GM12873 (cell line): ENCODE measurements around the gene NAP1L1.

Source experiments
- TF ChIP-seq, protein P1 (sequence below): IDR thresholded peaks from 2 replicates; pipeline ENCODE4 v1.5.1; 2012; ENCODE audit warnings: low read depth, mild to moderate bottlenecking, moderate library complexity, low read length, control low read depth; ENCODE audit not compliant: insufficient read depth; ENCODE audit errors: missing control alignments

NAP1L1 gene

DNA sequence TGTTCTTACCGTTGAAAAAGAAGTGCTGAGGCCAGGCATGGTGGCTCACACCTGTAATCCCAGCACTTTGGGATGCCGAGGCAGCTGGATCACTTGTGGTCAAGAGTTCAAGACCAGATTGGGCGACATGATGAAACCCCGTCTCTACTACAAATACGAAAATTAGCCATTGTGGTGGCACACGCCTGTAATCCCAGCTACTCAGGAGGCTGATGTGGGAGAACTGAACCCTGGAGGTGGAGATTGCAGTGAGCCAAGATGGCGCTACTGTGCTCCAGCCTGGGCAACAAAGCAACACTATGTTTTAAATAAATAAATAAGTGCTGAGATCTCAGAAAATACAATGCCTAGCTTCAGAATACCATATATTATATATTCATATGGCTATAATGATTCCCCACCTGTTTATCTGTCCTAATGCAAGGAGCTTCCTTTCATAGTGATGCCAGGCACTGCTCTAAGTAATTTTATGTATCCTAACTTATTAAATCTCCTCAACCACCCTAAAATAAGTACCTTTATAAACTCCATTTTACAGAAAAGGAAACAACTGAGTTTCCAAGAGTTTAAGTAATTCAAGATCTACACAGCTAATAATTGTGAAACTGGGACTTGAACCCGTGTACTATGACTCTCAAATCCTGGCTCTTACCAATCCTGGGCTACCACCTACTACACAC lies 60.2 kb downstream of the NAP1L1 start:
- TF ChIP-seq, protein P1, sequence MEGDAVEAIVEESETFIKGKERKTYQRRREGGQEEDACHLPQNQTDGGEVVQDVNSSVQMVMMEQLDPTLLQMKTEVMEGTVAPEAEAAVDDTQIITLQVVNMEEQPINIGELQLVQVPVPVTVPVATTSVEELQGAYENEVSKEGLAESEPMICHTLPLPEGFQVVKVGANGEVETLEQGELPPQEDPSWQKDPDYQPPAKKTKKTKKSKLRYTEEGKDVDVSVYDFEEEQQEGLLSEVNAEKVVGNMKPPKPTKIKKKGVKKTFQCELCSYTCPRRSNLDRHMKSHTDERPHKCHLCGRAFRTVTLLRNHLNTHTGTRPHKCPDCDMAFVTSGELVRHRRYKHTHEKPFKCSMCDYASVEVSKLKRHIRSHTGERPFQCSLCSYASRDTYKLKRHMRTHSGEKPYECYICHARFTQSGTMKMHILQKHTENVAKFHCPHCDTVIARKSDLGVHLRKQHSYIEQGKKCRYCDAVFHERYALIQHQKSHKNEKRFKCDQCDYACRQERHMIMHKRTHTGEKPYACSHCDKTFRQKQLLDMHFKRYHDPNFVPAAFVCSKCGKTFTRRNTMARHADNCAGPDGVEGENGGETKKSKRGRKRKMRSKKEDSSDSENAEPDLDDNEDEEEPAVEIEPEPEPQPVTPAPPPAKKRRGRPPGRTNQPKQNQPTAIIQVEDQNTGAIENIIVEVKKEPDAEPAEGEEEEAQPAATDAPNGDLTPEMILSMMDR = no peak

DNA sequence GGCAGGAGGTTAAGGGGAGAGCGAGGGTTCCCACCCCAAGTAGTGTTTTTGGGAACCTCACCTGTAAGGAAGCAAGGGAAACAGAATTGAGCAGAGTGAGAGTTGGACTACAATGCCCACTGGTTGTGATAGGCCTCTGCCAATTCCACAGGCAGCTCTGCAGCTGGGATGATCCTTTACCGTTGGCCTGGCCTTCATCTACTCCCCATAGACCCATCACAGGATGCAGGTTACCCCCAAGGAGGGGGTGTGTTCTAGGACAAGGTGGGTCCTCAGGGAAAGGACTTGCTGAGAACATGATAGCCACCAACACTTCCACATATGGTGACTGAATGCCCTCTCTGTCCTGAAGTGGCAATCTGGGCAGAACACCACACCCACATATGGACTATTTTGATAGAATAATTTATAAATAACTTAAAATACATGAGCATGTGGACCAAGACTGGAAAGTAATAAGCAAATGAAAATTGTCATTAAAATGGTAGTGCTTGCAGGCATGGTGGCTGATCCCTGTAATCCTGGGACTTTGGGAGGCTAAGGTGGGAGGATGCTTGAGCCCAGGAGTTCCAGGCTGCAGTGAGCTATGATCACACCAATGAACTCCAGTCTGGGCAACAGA lies 61.3 kb downstream of the NAP1L1 start:
- TF ChIP-seq, protein P1 = no peak

DNA sequence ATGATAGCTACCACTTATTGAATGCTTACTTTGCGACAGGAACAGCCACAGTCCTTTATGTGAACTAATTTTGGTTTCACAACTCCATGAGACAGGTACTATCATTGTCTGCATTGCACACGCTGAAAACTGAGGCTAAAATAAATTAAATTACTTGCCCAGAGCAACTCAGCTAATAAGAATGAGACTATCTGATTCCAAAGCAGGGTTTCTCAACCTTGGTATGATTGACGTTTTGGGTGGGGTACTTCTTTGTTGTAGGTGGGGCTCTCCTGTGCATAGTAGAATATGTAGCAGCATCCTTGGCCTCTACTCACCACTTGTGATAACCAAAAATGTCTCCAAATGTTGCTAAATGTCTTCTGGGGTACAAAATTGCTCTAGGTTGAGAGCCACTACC lies 62.0 kb downstream of the NAP1L1 start:
- TF ChIP-seq, protein P1 = no peak

DNA sequence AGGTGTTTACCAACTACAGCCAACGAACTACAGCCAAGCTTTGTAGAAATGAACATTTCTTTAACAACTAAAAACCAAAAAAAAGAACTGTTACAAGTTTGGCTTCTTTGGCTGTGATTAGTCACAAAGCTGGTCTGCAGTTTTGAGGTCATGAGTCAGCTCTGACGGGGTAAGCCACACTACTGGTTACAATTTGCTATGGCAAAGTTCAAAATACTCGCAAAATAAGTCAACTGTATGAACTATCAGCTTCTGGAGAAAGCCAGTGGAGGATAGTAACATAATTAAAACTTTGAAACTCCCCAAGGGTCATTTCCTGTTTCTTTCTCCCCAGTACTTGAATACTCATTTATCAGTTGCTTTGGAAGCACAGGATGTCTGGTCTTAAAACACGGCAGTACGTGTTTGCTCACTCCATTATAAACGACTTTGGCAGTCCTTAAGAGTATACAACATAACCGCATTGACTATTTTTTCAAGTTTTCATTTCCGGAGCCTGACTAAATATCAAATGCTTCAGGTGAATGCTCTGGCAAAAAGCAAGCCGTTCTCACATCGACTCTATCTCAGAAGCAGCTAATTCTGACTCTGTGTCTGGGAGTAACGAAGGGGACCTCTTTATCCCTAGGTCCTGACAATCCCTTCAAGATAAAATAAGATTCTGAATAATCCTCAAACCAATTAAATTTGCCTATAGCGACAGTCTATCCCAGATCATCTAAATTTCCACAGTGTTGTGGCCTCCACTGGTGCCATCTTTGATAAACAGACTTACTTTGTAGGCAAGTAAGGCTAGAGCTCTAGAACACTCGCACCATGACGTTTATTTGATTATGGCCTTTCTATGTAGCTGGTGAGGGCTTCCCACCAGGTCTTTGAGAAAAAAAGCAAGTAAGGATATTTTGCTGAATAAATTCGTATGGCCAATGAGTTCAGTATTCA lies 63.5 kb downstream of the NAP1L1 start:
- TF ChIP-seq, protein P1 = no peak

DNA sequence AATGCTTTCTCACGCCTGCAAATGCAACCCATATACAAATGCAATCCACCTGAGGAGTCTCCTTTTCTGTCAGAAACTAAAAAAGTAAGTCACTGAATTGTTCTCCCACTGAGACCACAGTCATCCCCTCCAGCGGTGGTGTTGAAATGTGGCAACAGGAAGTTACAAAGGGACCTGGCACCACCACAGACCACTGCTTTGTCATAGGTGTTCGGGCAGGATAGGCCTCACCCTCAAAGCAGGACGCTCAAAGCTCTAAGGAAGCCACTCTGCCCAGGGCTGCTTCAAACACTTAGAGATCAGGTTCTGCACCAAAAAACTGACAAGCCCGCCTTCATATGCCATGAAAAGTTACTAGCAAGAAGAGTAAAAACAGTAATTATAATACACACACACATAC lies 64.2 kb downstream of the NAP1L1 start:
- TF ChIP-seq, protein P1 = no peak

DNA sequence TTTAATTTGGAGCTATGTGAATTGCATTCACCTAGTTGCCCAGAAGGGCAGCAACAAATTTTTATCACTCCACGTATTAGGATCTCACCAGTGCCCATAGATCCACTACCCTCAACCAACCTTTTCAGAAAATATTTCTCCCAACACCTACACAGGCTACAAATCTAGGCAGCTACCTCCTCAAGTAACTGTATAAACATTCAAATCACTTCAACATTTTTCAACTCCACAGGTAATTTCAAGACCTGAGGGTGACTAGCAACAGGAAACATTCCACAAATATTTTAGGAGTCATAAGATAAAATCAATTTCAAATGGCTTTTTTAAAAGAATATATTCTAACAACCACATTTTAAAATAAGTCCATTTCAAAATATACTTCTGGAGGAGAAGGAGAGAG lies 65.8 kb downstream of the NAP1L1 start:
- TF ChIP-seq, protein P1 = no peak

DNA sequence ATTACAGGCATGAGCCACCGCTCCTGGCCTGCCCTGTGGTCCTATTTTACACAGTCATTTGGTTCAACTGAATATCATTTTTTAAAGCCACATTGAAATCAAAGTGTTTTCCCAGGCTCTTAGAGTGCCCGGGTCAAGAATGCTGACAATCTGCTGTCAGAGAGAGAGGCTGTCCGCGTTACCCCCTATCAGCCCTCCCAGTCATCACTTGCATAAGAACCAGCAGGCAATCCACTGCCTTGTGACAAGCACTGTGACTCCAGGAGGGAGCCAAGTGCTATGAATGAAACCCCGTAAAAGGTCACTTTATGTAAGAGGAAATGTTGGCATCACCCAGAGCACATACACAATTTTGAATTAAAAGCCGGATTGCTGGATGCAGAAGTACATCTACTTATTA lies 66.4 kb downstream of the NAP1L1 start:
- TF ChIP-seq, protein P1 = no peak
